Hair follicular keratinocyte (primary cell): ENCODE results near the gene ASNS. TPM values are rescaled to one million over a fixed set of nuclear protein-coding genes. Genes with fewer than 3 reads are reported as not detected.

Experiments
- total RNA-seq: library from RNA; depleted of rRNA; stranded (reverse); fragments of >200 nt; gene quantifications from 2 replicates; pipeline ENCODE4 v1.2.3, GENCODE V29; 2015

The ASNS gene
- total RNA-seq = 83.6 and 177 TPM in 2 replicates

GRCh38 chr7:97872025-97872669 lies at the start of gene ASNS:
TSS of gene ASNS (minus strand) at chr7:97872408. CDS start at chr7:97869156, 3,252 bp downstream.

Other genes starting within 250 kb of the ASNS start
- gene TAC1, start 140.3 kb downstream of the ASNS start, total RNA-seq = not detected in 2 replicates
- gene OCM2, start 117.8 kb upstream of the ASNS start, total RNA-seq = not detected in 2 replicates
- gene LMTK2, start 234.5 kb upstream of the ASNS start, total RNA-seq = 7.6 and 9.0 TPM in 2 replicates